ENCODE results near the gene RNF34.

Gene RNF34

DNA sequence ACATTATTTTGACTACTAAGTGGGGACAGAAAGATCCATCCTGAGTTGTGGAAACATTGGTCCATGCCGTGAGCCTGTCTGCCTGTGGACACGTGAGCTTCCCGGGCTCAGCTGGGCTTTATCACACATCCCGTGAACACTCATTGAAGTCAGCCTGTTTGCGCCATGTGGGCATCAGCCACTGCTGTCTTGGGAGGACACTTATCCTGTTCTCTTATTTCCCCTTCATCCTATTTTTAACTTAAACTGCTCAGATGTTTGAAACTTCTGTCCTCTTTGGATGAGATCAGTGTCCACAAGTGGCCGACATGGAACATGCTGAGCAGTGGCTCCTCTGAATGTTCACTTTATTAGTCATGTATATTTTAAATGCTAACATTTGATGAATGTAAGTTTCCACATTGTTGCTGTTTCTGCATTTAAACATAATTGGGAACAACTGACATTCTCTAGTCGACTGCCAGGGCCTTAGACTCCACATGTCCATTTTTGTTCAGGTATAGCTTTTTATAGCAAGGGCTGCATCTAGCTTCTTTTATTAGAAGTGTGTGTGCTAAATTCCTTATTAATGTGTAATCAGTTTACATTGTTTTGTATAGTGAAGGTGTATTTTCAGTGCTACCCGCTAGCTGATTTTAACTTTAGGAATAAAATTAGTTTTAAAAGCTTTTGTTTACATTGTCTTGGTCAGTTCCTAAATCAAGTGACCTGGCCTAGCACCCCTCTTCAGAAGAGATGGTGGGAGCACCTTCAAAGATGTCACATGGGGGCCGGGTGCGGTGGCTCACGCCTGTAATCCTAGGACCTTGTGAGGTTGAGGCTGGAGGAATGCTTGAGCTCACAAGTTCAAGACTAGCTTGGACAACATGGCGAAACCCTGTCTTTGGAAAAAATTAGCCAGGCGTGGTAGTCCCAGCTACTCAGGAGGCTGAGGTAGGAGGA is 24.0 kb downstream of the RNF34 start:
- POLR2A ChIA-PET, result no interaction called here
- no peak for DNase-seq (ENCODE audit: extremely low spot score)
- CTCF ChIA-PET, result interaction anchor here (1.0 to 4.8 kb wide), 9 partner anchors 10 to 33 kb away, joined by 3 to 35 read pairs (median 4); no protein-coding TSS in a partner anchor
- TF ChIP-seq CTCF (IDR thresholded peaks at IDR 0.05; ENCODE audit: control extremely low read depth, extremely low read depth, low read depth, missing control alignments), result no peak

DNA sequence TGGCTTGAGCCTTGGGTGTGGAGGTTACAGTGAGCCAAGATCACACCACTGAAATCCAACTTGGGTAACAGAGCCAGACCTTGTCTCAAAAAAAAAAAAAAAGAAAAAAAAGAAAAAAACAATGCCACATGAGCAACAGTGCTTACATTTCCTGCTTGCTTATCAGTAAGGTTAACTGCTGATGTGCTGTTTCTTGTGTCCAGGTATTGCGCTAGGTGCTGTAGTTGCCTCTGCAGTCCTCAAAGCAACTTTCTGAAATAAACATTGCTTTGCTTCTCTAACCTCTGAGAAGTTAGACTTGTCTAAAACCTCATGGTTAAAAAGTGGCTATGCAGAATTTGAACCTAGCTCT is 24.7 kb downstream of the RNF34 start:
- CTCF ChIA-PET, result interaction anchor here (1.0 to 4.8 kb wide), 7 partner anchors 9 to 91 kb away, joined by 3 to 35 read pairs (median 4); no protein-coding TSS in a partner anchor

DNA sequence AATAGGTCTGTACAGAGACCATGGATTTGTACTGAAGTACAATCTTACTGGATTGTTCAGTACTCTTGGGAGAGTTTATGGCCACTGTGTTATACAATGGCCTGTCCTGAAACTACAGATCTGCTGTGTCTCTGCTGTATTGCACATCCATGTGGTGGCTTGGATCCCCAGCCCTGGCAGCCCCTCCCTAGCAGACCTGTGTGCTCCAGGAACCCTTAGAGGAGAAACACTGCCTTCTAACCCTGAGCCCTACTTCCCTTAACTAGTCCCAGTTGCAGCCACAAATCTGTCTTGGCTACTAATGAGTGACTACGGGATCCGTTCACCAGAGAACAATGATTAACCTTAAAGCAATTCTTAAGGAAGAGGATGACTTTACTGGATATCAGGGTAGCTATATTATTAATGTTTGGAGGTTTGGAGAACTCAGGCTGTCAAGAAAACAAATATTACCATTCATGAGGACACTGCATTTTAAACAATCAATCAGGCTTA is 27.7 kb downstream of the RNF34 start:
- ChIA-PET POLR2A (no interaction called here), CTCF (no interaction called here)
- DNase-seq (ENCODE audit: extremely low spot score), result no peak
- no peak for TF ChIP-seq CTCF (IDR thresholded peaks at IDR 0.05; ENCODE audit: control extremely low read depth, extremely low read depth, low read depth, missing control alignments)

More for the DNA sequence above, 24.7 kb downstream of the RNF34 start:
- TF ChIP-seq CTCF (IDR thresholded peaks at IDR 0.05; ENCODE audit: control extremely low read depth, extremely low read depth, low read depth, missing control alignments), result no peak
- no peak for DNase-seq (ENCODE audit: extremely low spot score)
- POLR2A ChIA-PET, result interaction anchor here (0.6 to 1.0 kb wide), 2 partner anchors 24 to 102 kb away, joined by 6 to 7 read pairs; no protein-coding TSS in a partner anchor

DNA sequence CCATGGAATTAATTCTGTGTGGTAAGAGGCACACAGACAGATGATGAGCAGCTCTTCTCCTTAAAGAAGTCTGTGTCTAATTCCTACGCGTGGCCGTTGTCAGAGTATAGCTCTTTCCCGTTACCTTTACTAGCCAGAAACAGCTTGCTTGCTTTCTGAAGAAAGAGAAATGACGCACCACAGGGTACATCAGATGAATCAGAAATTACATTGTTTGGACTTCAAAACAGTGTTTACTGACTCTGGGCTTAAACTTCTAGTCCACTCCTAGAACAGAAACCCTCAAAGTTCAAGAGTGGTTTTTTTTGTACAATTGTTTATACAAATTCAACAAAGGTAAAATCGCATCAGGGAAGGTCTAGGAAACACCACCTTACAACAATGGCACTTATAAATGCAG is 29.0 kb downstream of the RNF34 start:
- DNase-seq (ENCODE audit: extremely low spot score), result no peak
- TF ChIP-seq CTCF (IDR thresholded peaks at IDR 0.05; ENCODE audit: control extremely low read depth, extremely low read depth, low read depth, missing control alignments), result no peak
- ChIA-PET CTCF (interaction anchor here (1.4 to 1.9 kb wide), 2 partner anchors 12 to 14 kb away, joined by 4 to 8 read pairs; no protein-coding TSS in a partner anchor), POLR2A (no interaction called here)

- no peak for TF ChIP-seq CTCF (IDR thresholded peaks at IDR 0.05; ENCODE audit: control extremely low read depth, extremely low read depth, low read depth, missing control alignments)
- ChIA-PET CTCF (interaction anchor here (1.9 to 5.1 kb wide), 3 partner anchors 12 to 25 kb away, joined by 5 to 36 read pairs (median 8); no protein-coding TSS in a partner anchor), POLR2A (no interaction called here)
- DNase-seq (ENCODE audit: extremely low spot score), result no peak
These were observed 31.0 kb downstream of the RNF34 start for GRCh38 chr12:121430833-121431415.

DNA sequence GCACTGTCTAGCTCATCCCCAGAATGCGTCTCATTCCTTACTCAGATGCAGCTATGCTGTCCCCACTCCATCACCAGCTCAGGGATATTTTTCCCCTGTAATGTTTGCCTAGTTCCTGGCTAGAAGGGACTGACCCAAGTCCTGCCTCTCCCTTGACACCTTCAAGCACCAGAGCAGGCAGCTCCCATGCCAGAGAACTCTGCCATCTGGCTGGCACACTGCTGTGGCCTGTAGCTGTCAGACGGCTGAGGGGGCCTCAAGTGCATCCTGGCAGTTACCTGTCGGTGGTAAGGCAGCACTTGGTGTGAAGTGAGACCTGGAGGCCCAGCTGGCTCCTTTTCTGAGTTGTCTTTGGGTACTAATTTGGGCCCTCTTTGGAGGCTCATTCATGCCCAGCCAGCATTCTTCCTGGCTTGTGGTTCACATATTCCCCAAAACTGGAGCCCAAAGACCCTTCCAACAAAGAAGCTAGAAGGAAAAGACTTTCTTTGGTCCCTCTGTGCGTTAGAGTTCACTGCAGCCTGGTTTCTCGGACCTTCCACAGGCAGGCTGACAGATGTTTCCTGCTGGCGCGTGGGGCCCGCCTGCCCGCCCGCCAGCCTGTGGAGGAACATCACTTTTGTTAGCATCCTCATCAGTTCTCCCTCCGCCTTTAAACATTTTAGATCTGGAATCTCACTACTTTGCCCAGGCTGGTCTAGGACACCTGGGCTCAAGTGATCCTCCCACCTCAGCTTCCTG is 33.0 kb downstream of the RNF34 start:
- ChIA-PET CTCF (interaction anchor here (1.0 to 5.1 kb wide), 7 partner anchors 8 to 99 kb away, joined by 3 to 36 read pairs (median 4); no protein-coding TSS in a partner anchor), POLR2A (interaction anchor here (0.5 to 0.7 kb wide), 2 partner anchors 10 to 29 kb away, joined by 3 to 9 read pairs; no protein-coding TSS in a partner anchor)
- DNase-seq (ENCODE audit: extremely low spot score), result no peak
- no peak for TF ChIP-seq CTCF (IDR thresholded peaks at IDR 0.05; ENCODE audit: control extremely low read depth, extremely low read depth, low read depth, missing control alignments)

All from GM10248 (cell line).